Ovary (tissue), 3 donors: ENCODE data around the gene FAM114A2.
"Not testable (repeated sequence)": the region's sequence is repeated elsewhere in the genome, so short reads cannot be mapped to it uniquely, and the experiment has no call there.

Experiments
- CTCF ChIP-seq, 3 donors: fragments of 450-650 bp in 2 of 3; fragments of 200-600 bp in 1 of 3; IDR thresholded peaks; one replicate each; pipeline versions ENCODE4 v1.5.1 to v1.8.0; 2016 to 2022; ENCODE audit warnings: antibody characterized with exemption in 3 of 3, mild to moderate bottlenecking in 1 of 3
- EP300 ChIP-seq: sonication (generic); formaldehyde crosslinking; IDR thresholded peaks from one replicate; pipeline ENCODE4 v1.6.1; 2017; ENCODE audit warnings: antibody characterized with exemption
- donor health status: DM: no; HTN: no; CAD: no.

- TF ChIP-seq CTCF (IDR thresholded peaks at IDR 0.05); EP300: not testable (repeated sequence)
Measured at GRCh38 chr5:154069854-154070253, 31.1 kb upstream of the FAM114A2 start.
